ENCODE measurements around the gene ENOX1.

The ENOX1 gene

GRCh38 chr13:43732726-43733125 lies 54.0 kb downstream of the ENOX1 start:
- H3K4me1 ChIP-seq (ENCODE audit: insufficient read depth, low read length) = peaks cover 28% of the 10 kb centered on the region
- H3K27me3 ChIP-seq (ENCODE audit: control insufficient read depth in 1 of 2, insufficient read depth in 2 of 2, low read length in 2 of 2) = no peaks in the 10 kb centered on the region
- H3K9ac ChIP-seq (ENCODE audit: low read length) = no peak overlapping the region
- H3K4me3 ChIP-seq (ENCODE audit: low read depth in 1 of 2, low read length in 2 of 2) = no peak overlapping the region
- H3K36me3 ChIP-seq (ENCODE audit: insufficient read depth, low read length) = no peaks in the 10 kb centered on the region
- no peak overlapping the region for H3K27ac ChIP-seq (ENCODE audit: low read depth, low read length)
- no peaks in the 10 kb centered on the region for H3K9me3 ChIP-seq (ENCODE audit: low read length)

GRCh38 chr13:43731296-43731695 lies 55.5 kb downstream of the ENOX1 start:
- Histone ChIP-seq H3K4me3 (ENCODE audit: low read depth in 1 of 2, low read length in 2 of 2) (no peak overlapping the region), H3K9ac (ENCODE audit: low read length) (no peak overlapping the region), H3K27ac (ENCODE audit: low read depth, low read length) (no peak overlapping the region), H3K27me3 (ENCODE audit: control insufficient read depth in 1 of 2, insufficient read depth in 2 of 2, low read length in 2 of 2) (no peaks in the 10 kb centered on the region), H3K4me1 (ENCODE audit: insufficient read depth, low read length) (peaks cover 28% of the 10 kb centered on the region), H3K36me3 (ENCODE audit: insufficient read depth, low read length) (no peaks in the 10 kb centered on the region), H3K9me3 (ENCODE audit: low read length) (no peaks in the 10 kb centered on the region)

DNA sequence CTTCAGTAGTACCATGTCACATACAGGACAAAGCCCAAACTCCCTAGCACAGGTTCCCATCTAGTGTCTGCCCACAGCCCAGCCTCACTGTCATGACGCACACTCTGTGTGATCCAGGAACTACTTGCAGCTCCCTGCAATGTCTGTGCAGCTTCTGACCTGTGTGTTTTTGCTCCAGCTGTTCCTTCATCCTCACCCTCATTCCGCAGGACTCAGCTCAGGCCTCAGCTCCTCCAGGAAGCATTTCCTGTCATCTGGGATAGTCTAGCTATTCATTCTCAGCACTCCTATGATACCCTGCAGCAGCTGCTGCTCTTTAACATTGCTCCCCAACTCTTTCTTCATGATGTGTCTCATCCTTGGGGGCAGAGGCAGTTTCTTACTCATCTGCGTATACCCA lies 56.1 kb downstream of the ENOX1 start:
- H3K27ac ChIP-seq (ENCODE audit: low read depth, low read length) = no peak overlapping the region
- no peak overlapping the region for H3K9ac ChIP-seq (ENCODE audit: low read length)

DNA sequence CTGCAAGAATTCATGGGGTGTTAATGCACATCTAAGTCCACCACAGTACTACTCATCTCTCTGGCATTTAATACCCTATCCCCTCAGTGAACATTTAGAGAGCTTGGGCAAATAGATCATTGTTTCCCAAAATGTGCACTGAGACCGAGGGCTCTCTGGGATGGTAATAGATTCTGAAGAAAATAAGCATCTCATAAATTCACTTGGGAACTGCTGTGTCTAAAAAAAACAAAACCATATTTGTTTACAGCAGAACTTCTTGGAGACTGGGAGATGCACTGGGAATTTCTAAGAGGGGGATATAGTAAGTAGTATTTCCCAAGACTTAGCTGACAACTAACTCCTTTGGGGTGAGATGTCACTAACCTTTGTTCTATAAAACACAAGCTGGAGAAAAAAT lies 58.4 kb downstream of the ENOX1 start:
- no peak overlapping the region for H3K27ac ChIP-seq (ENCODE audit: low read depth, low read length)
- no peak overlapping the region for H3K4me3 ChIP-seq (ENCODE audit: low read depth in 1 of 2, low read length in 2 of 2)
- H3K36me3 ChIP-seq (ENCODE audit: insufficient read depth, low read length) = no peaks in the 10 kb centered on the region
- H3K4me1 ChIP-seq (ENCODE audit: insufficient read depth, low read length) = peaks cover 35% of the 10 kb centered on the region
- no peaks in the 10 kb centered on the region for H3K27me3 ChIP-seq (ENCODE audit: control insufficient read depth in 1 of 2, insufficient read depth in 2 of 2, low read length in 2 of 2)
- H3K9ac ChIP-seq (ENCODE audit: low read length) = no peak overlapping the region
- no peaks in the 10 kb centered on the region for H3K9me3 ChIP-seq (ENCODE audit: low read length)

More for the DNA sequence above, 56.1 kb downstream of the ENOX1 start:
- Histone ChIP-seq H3K9me3 (ENCODE audit: low read length) (no peaks in the 10 kb centered on the region), H3K36me3 (ENCODE audit: insufficient read depth, low read length) (no peaks in the 10 kb centered on the region), H3K4me3 (ENCODE audit: low read depth in 1 of 2, low read length in 2 of 2) (no peak overlapping the region), H3K4me1 (ENCODE audit: insufficient read depth, low read length) (peaks cover 28% of the 10 kb centered on the region), H3K27me3 (ENCODE audit: control insufficient read depth in 1 of 2, insufficient read depth in 2 of 2, low read length in 2 of 2) (no peaks in the 10 kb centered on the region)

DNA sequence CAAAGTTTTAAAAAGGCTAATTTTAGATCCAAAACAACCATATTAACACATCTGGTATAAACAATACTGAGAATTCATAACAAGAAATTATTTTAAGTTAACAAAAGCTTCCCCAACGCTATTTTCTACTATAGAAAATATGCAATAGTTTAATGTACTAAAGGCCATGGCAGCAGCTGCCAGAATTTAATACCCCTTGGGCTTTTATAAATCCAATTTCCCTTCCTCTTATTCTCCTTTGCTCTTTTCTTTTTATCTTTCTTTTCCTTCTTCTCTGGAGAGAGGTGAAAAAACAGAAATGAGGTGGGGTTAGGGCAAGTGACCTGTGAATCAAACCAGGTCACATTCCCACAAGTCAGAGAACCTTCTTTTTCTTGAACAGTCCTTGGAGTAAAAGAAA lies 58.9 kb downstream of the ENOX1 start:
- Histone ChIP-seq H3K4me1 (ENCODE audit: insufficient read depth, low read length) (peaks cover 35% of the 10 kb centered on the region), H3K9me3 (ENCODE audit: low read length) (no peaks in the 10 kb centered on the region), H3K27ac (ENCODE audit: low read depth, low read length) (no peak overlapping the region), H3K4me3 (ENCODE audit: low read depth in 1 of 2, low read length in 2 of 2) (no peak overlapping the region), H3K9ac (ENCODE audit: low read length) (no peak overlapping the region), H3K36me3 (ENCODE audit: insufficient read depth, low read length) (no peaks in the 10 kb centered on the region), H3K27me3 (ENCODE audit: control insufficient read depth in 1 of 2, insufficient read depth in 2 of 2, low read length in 2 of 2) (no peaks in the 10 kb centered on the region)

DNA sequence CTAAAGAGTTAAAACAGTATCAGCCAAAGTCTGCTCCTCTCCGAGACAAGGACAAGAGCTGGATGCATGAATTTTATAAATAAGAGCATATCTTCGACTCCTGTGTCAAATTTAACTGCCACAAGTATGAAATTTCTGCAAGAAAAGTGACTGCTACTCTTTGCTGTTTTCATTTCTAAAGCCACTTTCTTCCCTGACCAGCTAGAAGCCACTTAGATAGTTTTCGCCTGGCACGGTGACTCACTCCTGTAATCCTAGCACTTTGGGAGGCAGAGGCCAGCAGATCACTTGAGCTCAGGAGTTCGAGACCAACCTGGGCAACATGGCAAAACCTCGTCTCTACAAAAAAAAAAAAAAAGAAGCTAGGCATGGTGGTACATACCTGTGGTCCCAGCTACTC lies 61.3 kb downstream of the ENOX1 start:
- no peaks in the 10 kb centered on the region for H3K9me3 ChIP-seq (ENCODE audit: low read length)
- no peak overlapping the region for H3K9ac ChIP-seq (ENCODE audit: low read length)
- no peak overlapping the region for H3K27ac ChIP-seq (ENCODE audit: low read depth, low read length)
- peaks cover 29% of the 10 kb centered on the region for H3K4me1 ChIP-seq (ENCODE audit: insufficient read depth, low read length)
- H3K27me3 ChIP-seq (ENCODE audit: control insufficient read depth in 1 of 2, insufficient read depth in 2 of 2, low read length in 2 of 2) = no peaks in the 10 kb centered on the region
- no peak overlapping the region for H3K4me3 ChIP-seq (ENCODE audit: low read depth in 1 of 2, low read length in 2 of 2)
- H3K36me3 ChIP-seq (ENCODE audit: insufficient read depth, low read length) = no peaks in the 10 kb centered on the region

GRCh38 chr13:43720780-43721397 lies 65.9 kb downstream of the ENOX1 start:
- Histone ChIP-seq H3K9ac (ENCODE audit: low read length) (no peak overlapping the region), H3K27ac (ENCODE audit: low read depth, low read length) (no peak overlapping the region), H3K4me3 (ENCODE audit: low read depth in 1 of 2, low read length in 2 of 2) (no peak overlapping the region), H3K27me3 (ENCODE audit: control insufficient read depth in 1 of 2, insufficient read depth in 2 of 2, low read length in 2 of 2) (no peaks in the 10 kb centered on the region), H3K9me3 (ENCODE audit: low read length) (no peaks in the 10 kb centered on the region), H3K36me3 (ENCODE audit: insufficient read depth, low read length) (no peaks in the 10 kb centered on the region), H3K4me1 (ENCODE audit: insufficient read depth, low read length) (peaks cover 7% of the 10 kb centered on the region)

GRCh38 chr13:43698758-43699157 lies 88.0 kb downstream of the ENOX1 start:
- Histone ChIP-seq H3K36me3 (ENCODE audit: insufficient read depth, low read length) (no peaks in the 10 kb centered on the region), H3K4me3 (ENCODE audit: low read depth in 1 of 2, low read length in 2 of 2) (peak overlapping the region in 1 of 2 donors; percentile 7), H3K9me3 (ENCODE audit: low read length) (no peaks in the 10 kb centered on the region), H3K4me1 (ENCODE audit: insufficient read depth, low read length) (peaks cover 40% of the 10 kb centered on the region), H3K27me3 (ENCODE audit: control insufficient read depth in 1 of 2, insufficient read depth in 2 of 2, low read length in 2 of 2) (no peaks in the 10 kb centered on the region), H3K27ac (ENCODE audit: low read depth, low read length) (no peak overlapping the region), H3K9ac (ENCODE audit: low read length) (no peak overlapping the region)

- Histone ChIP-seq H3K9me3 (ENCODE audit: low read length) (no peaks in the 10 kb centered on the region), H3K27ac (ENCODE audit: low read depth, low read length) (no peak overlapping the region), H3K4me3 (ENCODE audit: low read depth in 1 of 2, low read length in 2 of 2) (no peak overlapping the region), H3K36me3 (ENCODE audit: insufficient read depth, low read length) (no peaks in the 10 kb centered on the region), H3K27me3 (ENCODE audit: control insufficient read depth in 1 of 2, insufficient read depth in 2 of 2, low read length in 2 of 2) (no peaks in the 10 kb centered on the region), H3K4me1 (ENCODE audit: insufficient read depth, low read length) (peaks cover 34% of the 10 kb centered on the region), H3K9ac (ENCODE audit: low read length) (no peak overlapping the region)
Observed at GRCh38 chr13:43698009-43698408, 88.8 kb downstream of the ENOX1 start.

GRCh38 chr13:43697323-43697722 lies 89.4 kb downstream of the ENOX1 start:
- H3K27ac ChIP-seq (ENCODE audit: low read depth, low read length) = no peak overlapping the region

DNA sequence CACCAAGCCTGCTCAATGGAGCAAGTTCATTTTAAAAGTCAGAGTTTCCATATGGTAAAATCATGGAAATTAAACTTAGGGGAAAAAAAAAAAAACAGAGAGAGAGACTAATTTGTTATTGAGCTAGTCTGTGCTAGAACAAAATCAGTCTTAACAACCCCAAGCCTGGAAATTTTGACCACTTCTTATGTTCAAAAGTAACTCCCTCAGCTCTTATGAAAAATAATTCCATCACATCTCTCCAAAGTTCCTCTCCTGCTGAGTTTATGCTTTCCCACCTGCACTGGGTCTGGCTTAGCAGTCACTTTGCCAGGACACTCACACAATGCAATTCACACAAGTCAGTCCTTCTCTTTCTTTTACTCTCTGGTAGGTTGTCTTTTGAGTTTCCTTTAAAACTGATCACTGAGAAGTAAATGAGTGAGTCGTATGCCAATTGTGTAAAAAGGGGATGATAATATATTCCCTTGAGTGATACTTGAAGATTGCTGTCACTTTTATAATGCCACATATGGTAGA lies 92.6 kb downstream of the ENOX1 start:
- Histone ChIP-seq H3K4me1 (ENCODE audit: insufficient read depth, low read length) (peaks cover 42% of the 10 kb centered on the region), H3K27me3 (ENCODE audit: control insufficient read depth in 1 of 2, insufficient read depth in 2 of 2, low read length in 2 of 2) (no peaks in the 10 kb centered on the region), H3K9me3 (ENCODE audit: low read length) (no peaks in the 10 kb centered on the region), H3K36me3 (ENCODE audit: insufficient read depth, low read length) (no peaks in the 10 kb centered on the region), H3K27ac (ENCODE audit: low read depth, low read length) (no peak overlapping the region), H3K9ac (ENCODE audit: low read length) (no peak overlapping the region), H3K4me3 (ENCODE audit: low read depth in 1 of 2, low read length in 2 of 2) (no peak overlapping the region)

More at GRCh38 chr13:43697323-43697722, 89.4 kb downstream of the ENOX1 start:
- no peaks in the 10 kb centered on the region for H3K9me3 ChIP-seq (ENCODE audit: low read length)
- no peaks in the 10 kb centered on the region for H3K27me3 ChIP-seq (ENCODE audit: control insufficient read depth in 1 of 2, insufficient read depth in 2 of 2, low read length in 2 of 2)
- no peak overlapping the region for H3K9ac ChIP-seq (ENCODE audit: low read length)
- peaks cover 33% of the 10 kb centered on the region for H3K4me1 ChIP-seq (ENCODE audit: insufficient read depth, low read length)
- no peaks in the 10 kb centered on the region for H3K36me3 ChIP-seq (ENCODE audit: insufficient read depth, low read length)
- H3K4me3 ChIP-seq (ENCODE audit: low read depth in 1 of 2, low read length in 2 of 2) = no peak overlapping the region

GRCh38 chr13:43693639-43694038 lies 93.1 kb downstream of the ENOX1 start:
- H3K4me3 ChIP-seq (ENCODE audit: low read depth in 1 of 2, low read length in 2 of 2) = no peak overlapping the region
- peaks cover 41% of the 10 kb centered on the region for H3K4me1 ChIP-seq (ENCODE audit: insufficient read depth, low read length)
- H3K27me3 ChIP-seq (ENCODE audit: control insufficient read depth in 1 of 2, insufficient read depth in 2 of 2, low read length in 2 of 2) = no peaks in the 10 kb centered on the region
- H3K9me3 ChIP-seq (ENCODE audit: low read length) = no peaks in the 10 kb centered on the region
- no peaks in the 10 kb centered on the region for H3K36me3 ChIP-seq (ENCODE audit: insufficient read depth, low read length)
- no peak overlapping the region for H3K27ac ChIP-seq (ENCODE audit: low read depth, low read length)
- no peak overlapping the region for H3K9ac ChIP-seq (ENCODE audit: low read length)
